ENCODE results near the gene MYOD1.

The MYOD1 gene

GRCh38 chr11:17734986-17735817 lies 15.8 kb downstream of the MYOD1 start:
- H3K9me3 Mint-ChIP-seq = no peaks in the 10 kb centered on the region
- H3K27ac Mint-ChIP-seq = no peak overlapping the region
- no peak overlapping the region for H3K4me3 Mint-ChIP-seq
- H3K36me3 Mint-ChIP-seq = no peaks in the 10 kb centered on the region
- peaks cover 38% of the 10 kb centered on the region for H3K27me3 Mint-ChIP-seq
- CTCF ChIA-PET = interaction anchor here (1.0 kb wide), 1 partner anchor 221 kb away, joined by 4 read pairs; no protein-coding TSS in a partner anchor
- H3K4me1 Mint-ChIP-seq = peaks cover 10% of the 10 kb centered on the region
- peak; percentile 70 for DNase-seq

DNA sequence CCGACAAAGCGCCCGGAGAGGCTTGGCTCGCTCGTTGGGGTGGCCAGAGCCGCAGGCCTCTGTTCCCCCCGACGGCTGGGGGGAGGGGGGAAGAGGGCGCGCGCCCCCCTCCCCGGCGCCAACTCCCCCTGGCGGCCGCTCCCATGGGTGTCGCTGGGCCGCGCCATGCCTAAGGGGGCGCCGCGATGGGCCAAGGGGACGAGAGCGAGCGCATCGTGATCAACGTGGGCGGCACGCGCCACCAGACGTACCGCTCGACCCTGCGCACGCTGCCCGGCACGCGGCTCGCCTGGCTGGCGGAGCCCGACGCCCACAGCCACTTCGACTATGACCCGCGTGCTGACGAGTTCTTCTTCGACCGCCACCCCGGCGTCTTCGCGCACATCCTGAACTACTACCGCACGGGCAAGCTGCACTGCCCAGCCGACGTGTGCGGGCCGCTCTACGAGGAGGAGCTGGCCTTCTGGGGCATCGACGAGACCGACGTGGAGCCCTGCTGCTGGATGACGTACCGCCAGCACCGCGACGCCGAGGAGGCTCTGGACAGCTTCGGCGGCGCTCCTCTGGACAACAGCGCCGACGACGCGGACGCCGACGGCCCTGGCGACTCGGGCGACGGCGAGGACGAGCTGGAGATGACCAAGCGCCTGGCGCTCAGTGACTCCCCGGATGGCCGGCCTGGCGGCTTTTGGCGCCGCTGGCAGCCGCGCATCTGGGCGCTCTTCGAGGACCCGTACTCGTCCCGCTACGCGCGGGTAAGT lies 16.6 kb downstream of the MYOD1 start:
- no peaks in the 10 kb centered on the region for H3K9me3 Mint-ChIP-seq
- CTCF ChIA-PET = no interaction called here
- no peak overlapping the region for H3K4me3 Mint-ChIP-seq
- H3K36me3 Mint-ChIP-seq = no peaks in the 10 kb centered on the region
- H3K27ac Mint-ChIP-seq = no peak overlapping the region
- peaks cover 10% of the 10 kb centered on the region for H3K4me1 Mint-ChIP-seq
- H3K27me3 Mint-ChIP-seq = peaks cover 32% of the 10 kb centered on the region
- peak; percentile 17 for DNase-seq

DNA sequence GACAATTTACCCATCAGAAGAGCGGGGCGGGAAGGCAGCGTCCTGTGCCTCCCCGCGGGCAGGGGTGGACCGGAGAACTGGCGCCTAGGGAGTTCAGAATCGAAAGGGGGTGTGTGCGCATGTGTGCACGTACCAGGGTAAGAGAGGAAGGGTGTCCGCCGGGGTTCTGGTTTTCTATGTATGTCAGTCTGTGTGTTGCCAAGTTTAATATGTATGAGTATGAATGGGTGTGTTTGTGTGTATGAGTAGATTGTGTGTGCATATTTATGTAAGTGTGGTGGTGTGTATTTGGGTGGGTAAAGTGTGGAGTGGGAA lies 17.2 kb downstream of the MYOD1 start:
- CTCF ChIA-PET = interaction anchor here (0.8 kb wide), 1 partner anchor 16 kb away, joined by 3 read pairs; no protein-coding TSS in a partner anchor
- H3K9me3 Mint-ChIP-seq = no peaks in the 10 kb centered on the region
- H3K27me3 Mint-ChIP-seq = peaks cover 31% of the 10 kb centered on the region
- H3K36me3 Mint-ChIP-seq = no peaks in the 10 kb centered on the region
- peaks cover 10% of the 10 kb centered on the region for H3K4me1 Mint-ChIP-seq
- H3K27ac Mint-ChIP-seq = no peak overlapping the region
- no peak overlapping the region for H3K4me3 Mint-ChIP-seq
- peak; percentile 14 for DNase-seq

DNA sequence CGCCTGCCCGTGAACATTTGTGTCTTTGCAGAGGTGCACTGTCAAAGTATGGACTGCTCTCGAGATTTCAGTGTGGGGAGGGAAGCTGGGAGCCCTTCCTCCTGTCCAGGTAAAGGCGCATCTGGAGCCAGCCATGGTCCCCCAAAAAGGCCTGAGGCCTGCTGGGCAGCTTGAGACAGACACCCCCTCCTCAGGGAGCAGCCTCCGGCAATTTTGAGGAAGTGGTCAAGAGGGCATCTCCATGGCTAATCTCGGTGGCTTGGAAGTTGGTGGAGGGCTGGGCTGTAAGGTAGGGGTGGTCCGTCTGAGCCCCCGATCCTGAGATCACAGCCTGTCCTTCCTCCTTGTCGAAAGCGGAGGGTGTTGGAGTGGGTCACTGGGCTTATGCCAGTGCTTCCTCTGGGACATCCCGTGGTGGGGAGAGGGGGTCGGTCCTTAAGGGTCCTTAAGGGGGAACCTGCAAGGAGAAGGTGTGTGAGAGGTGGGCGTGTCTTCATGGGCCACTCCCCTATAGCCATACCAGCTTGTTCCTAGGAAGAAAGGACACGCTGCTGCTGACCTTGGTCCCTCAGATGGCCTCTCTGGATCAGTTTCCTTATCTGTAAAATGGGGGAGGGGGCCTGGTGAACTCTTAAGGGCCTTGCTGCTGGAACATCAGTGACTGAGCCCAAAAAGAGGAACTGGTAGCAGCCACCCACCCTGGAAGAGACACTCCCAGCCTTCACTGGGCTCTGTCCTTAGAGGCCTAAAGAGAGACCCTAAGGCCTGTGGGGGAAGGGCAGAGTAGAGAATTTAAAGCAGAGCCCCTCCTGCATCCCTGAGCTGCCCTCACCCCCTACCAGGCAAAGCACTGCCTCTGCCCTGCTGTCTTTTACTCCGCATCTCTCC lies 17.8 kb downstream of the MYOD1 start:
- H3K27me3 Mint-ChIP-seq = peaks cover 31% of the 10 kb centered on the region
- CTCF ChIA-PET = interaction anchor here (0.8 to 1.3 kb wide), 2 partner anchors 16 to 24 kb away, joined by 3 read pairs; no protein-coding TSS in a partner anchor
- no peak overlapping the region for H3K27ac Mint-ChIP-seq
- H3K9me3 Mint-ChIP-seq = no peaks in the 10 kb centered on the region
- peaks cover 10% of the 10 kb centered on the region for H3K4me1 Mint-ChIP-seq
- peak; percentile 13 for DNase-seq
- H3K36me3 Mint-ChIP-seq = no peaks in the 10 kb centered on the region
- no peak overlapping the region for H3K4me3 Mint-ChIP-seq

DNA sequence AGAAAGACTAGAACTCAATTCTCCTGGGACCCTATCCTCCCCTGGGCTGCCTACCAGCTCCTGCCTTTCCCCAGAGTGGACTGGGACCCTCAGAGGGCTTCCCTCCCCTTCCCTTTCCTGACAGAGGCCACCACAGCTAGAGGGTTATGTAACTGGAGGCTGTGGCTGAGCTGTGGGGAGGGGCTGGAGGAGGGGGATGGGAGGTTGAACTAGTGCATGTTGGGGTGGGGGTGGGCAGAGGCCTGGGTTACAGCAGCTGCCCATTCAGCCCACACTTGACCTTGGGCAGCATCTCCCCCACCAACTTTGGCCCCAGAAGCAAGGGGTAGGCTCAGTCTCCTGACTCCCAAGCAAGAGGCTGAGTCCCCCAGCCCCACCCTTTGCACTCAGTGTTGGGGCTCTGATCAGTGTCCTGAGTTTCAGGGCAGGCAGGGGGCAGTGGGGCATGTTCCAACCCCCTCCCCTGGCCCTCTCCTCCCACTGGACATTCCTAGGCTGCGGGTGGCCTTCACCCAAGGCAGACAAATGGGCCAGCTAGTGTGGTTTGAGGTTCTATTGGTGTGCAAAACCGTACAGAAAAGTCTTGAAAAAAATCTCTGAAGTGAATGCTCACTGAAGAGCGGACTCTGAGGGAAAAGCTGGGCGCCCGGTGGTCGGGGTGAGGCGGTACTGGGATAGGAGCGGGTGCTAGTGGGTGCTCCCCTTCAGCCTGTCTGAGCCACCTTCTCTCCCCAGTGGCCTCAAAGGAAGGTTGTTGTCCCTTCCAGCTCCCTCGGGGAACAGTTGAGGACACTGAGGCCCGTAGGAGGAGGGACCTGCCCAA lies 19.0 kb downstream of the MYOD1 start:
- Mint-ChIP-seq H3K4me1 (peaks cover 10% of the 10 kb centered on the region), H3K27ac (no peak overlapping the region), H3K9me3 (no peaks in the 10 kb centered on the region), H3K36me3 (no peaks in the 10 kb centered on the region), H3K4me3 (no peak overlapping the region), H3K27me3 (peaks cover 27% of the 10 kb centered on the region)
- CTCF ChIA-PET = interaction anchor here (1.3 kb wide), 1 partner anchor 23 kb away, joined by 3 read pairs; no protein-coding TSS in a partner anchor
- DNase-seq = peak; percentile 14

DNA sequence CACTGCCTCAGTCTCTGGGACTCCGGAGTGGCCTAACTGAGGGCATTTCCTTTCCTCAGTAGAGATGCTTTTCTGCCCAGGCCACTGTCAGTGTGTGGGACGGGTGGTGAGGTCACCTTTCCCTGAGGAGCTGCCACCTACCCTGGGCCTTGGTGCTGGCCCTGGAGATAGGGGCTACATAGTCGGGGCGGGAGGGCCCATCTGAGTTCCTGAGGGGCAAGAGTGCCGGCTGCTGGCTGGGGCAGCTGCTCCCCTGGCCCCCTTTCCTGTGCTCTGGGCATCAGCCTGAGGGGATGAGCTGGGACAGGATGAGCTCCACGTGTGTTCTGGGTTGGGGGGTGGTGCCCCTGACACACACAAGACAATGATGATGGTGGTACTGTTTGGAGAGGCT lies 20.6 kb downstream of the MYOD1 start:
- CTCF ChIA-PET = interaction anchor here (0.5 kb wide), 1 partner anchor 58 kb away, joined by 3 read pairs; no protein-coding TSS in a partner anchor

GRCh38 chr11:17740649-17741235 lies 21.4 kb downstream of the MYOD1 start:
- Mint-ChIP-seq H3K9me3 (no peaks in the 10 kb centered on the region), H3K27me3 (peaks cover 16% of the 10 kb centered on the region), H3K36me3 (no peaks in the 10 kb centered on the region), H3K27ac (no peak overlapping the region), H3K4me3 (no peak overlapping the region), H3K4me1 (peaks cover 2% of the 10 kb centered on the region)
- DNase-seq = peak; percentile 1
- CTCF ChIA-PET = interaction anchor here (1.7 kb wide), 1 partner anchor 10 kb away, joined by 8 read pairs; no protein-coding TSS in a partner anchor

More for the DNA sequence above, 20.6 kb downstream of the MYOD1 start:
- no peak overlapping the region for H3K4me3 Mint-ChIP-seq
- no peaks in the 10 kb centered on the region for H3K9me3 Mint-ChIP-seq
- peaks cover 2% of the 10 kb centered on the region for H3K4me1 Mint-ChIP-seq
- peak; percentile 18 for DNase-seq
- H3K27ac Mint-ChIP-seq = no peak overlapping the region
- H3K36me3 Mint-ChIP-seq = no peaks in the 10 kb centered on the region
- H3K27me3 Mint-ChIP-seq = peaks cover 16% of the 10 kb centered on the region

GRCh38 chr11:17741487-17741886 lies 22.1 kb downstream of the MYOD1 start:
- Mint-ChIP-seq H3K27ac (no peak overlapping the region), H3K36me3 (no peaks in the 10 kb centered on the region), H3K9me3 (no peaks in the 10 kb centered on the region), H3K4me1 (no peaks in the 10 kb centered on the region), H3K27me3 (peaks cover 16% of the 10 kb centered on the region), H3K4me3 (no peak overlapping the region)
- CTCF ChIA-PET = interaction anchor here (1.4 to 1.7 kb wide), 2 partner anchors 9 to 10 kb away, joined by 3 to 8 read pairs; no protein-coding TSS in a partner anchor
- no peak for DNase-seq

GRCh38 chr11:17742019-17742418 lies 22.6 kb downstream of the MYOD1 start:
- peaks cover 16% of the 10 kb centered on the region for H3K27me3 Mint-ChIP-seq
- no peaks in the 10 kb centered on the region for H3K4me1 Mint-ChIP-seq
- no peak for DNase-seq
- H3K4me3 Mint-ChIP-seq = no peak overlapping the region
- CTCF ChIA-PET = interaction anchor here (1.4 to 2.6 kb wide), 3 partner anchors 9 to 11 kb away, joined by 3 to 8 read pairs (median 8); no protein-coding TSS in a partner anchor
- no peaks in the 10 kb centered on the region for H3K9me3 Mint-ChIP-seq
- H3K27ac Mint-ChIP-seq = no peak overlapping the region
- H3K36me3 Mint-ChIP-seq = no peaks in the 10 kb centered on the region

DNA sequence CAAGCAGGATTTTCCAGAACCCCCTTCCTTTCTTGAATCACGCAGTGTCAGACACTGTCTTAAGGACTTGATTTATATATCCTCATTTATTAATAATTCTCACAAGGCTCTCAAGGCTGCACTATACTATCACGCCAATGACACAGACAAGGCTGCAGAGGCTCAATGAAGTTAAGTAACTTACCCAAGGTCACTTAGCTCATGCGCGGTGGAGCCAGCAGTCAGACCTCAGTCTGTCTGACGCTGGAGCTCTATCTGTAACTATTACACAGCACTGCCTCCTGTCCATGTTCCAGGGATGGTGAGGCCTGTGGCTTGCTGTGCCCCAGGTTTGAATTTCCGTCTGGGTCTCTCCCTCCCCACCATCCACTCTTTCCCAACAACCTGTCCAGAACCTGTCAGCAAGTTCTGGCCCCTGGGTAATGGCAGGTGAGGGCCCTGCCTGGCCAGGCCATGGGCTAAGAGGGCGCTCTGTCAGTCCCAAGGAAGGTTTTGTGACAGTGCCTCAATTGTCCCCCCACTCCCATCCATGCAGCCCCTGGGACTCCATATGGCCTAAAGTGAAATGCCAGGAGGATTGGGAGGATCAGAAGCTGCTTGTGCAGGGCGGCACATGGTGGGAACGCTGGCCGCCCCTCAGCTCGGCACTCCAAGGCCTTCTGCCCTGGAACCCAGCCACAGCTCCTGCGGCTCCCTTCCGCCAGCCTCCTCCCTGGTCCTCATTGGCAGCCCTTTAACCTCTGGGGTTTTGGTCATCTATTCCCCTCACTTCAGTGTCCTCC lies 23.8 kb downstream of the MYOD1 start:
- Mint-ChIP-seq H3K27ac (no peak overlapping the region), H3K4me1 (no peaks in the 10 kb centered on the region), H3K36me3 (no peaks in the 10 kb centered on the region), H3K4me3 (no peak overlapping the region), H3K9me3 (no peaks in the 10 kb centered on the region), H3K27me3 (peaks cover 16% of the 10 kb centered on the region)
- CTCF ChIA-PET = interaction anchor here (2.6 kb wide), 1 partner anchor 12 kb away, joined by 8 read pairs; no protein-coding TSS in a partner anchor
- DNase-seq = peak; percentile 1

GRCh38 chr11:17743808-17744119 lies 24.4 kb downstream of the MYOD1 start:
- no peaks in the 10 kb centered on the region for H3K36me3 Mint-ChIP-seq
- H3K27ac Mint-ChIP-seq = no peak overlapping the region
- no peaks in the 10 kb centered on the region for H3K4me1 Mint-ChIP-seq
- H3K9me3 Mint-ChIP-seq = no peaks in the 10 kb centered on the region
- H3K4me3 Mint-ChIP-seq = no peak overlapping the region
- peak; percentile 9 for DNase-seq
- CTCF ChIA-PET = interaction anchor here (2.6 kb wide), 1 partner anchor 13 kb away, joined by 8 read pairs; no protein-coding TSS in a partner anchor
- peaks cover 16% of the 10 kb centered on the region for H3K27me3 Mint-ChIP-seq
